ENCODE data around the gene ZNF830. TPM values are rescaled to one million over a fixed set of nuclear protein-coding genes. Genes with fewer than 3 reads are reported as not detected.
"Not testable (repeated sequence)": the region's sequence is repeated elsewhere in the genome, so short reads cannot be mapped to it uniquely, and the experiment has no call there.

ZNF830 gene
- total RNA-seq, 1 donor from 2014 or later, result 18.5 TPM

DNA sequence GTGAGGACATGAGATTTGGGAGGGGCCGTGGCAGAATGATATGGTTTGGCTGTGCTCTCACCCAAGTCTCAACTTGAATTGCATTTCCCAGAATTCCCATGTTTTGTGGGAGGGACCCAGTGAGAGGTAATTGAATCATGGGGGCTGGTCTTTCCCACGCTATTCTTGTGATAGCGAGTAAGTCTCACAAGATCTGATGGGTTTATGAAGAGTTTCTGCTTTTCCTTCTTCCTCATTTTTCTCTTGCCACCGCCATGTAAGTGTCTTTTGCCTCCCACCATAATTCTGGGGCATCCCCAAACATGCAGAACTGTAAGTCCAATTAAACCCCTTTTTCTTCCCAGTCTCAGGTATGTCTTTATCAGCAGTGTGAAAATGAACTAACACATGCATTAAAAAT is 40.7 kb upstream of the ZNF830 start:
- DNase-seq (ENCODE audit: low spot score), result no peak
- no peaks in the 10 kb centered on the region for H3K36me3 Mint-ChIP-seq (ENCODE audit: low read depth, unreplicated experiment)
- TF ChIP-seq, protein P1, sequence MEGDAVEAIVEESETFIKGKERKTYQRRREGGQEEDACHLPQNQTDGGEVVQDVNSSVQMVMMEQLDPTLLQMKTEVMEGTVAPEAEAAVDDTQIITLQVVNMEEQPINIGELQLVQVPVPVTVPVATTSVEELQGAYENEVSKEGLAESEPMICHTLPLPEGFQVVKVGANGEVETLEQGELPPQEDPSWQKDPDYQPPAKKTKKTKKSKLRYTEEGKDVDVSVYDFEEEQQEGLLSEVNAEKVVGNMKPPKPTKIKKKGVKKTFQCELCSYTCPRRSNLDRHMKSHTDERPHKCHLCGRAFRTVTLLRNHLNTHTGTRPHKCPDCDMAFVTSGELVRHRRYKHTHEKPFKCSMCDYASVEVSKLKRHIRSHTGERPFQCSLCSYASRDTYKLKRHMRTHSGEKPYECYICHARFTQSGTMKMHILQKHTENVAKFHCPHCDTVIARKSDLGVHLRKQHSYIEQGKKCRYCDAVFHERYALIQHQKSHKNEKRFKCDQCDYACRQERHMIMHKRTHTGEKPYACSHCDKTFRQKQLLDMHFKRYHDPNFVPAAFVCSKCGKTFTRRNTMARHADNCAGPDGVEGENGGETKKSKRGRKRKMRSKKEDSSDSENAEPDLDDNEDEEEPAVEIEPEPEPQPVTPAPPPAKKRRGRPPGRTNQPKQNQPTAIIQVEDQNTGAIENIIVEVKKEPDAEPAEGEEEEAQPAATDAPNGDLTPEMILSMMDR (IDR thresholded peaks at IDR 0.05; ENCODE audit: unreplicated experiment), result no peak
- no peaks in the 10 kb centered on the region for H3K9me3 Mint-ChIP-seq (ENCODE audit: unreplicated experiment)
- H3K4me1 Mint-ChIP-seq (ENCODE audit: unreplicated experiment), result no peaks in the 10 kb centered on the region
- H3K27me3 Mint-ChIP-seq (ENCODE audit: unreplicated experiment), result no peaks in the 10 kb centered on the region
- no peak overlapping the region for H3K4me3 Mint-ChIP-seq (ENCODE audit: unreplicated experiment)
- H3K27ac Mint-ChIP-seq (ENCODE audit: unreplicated experiment), result no peak overlapping the region

DNA sequence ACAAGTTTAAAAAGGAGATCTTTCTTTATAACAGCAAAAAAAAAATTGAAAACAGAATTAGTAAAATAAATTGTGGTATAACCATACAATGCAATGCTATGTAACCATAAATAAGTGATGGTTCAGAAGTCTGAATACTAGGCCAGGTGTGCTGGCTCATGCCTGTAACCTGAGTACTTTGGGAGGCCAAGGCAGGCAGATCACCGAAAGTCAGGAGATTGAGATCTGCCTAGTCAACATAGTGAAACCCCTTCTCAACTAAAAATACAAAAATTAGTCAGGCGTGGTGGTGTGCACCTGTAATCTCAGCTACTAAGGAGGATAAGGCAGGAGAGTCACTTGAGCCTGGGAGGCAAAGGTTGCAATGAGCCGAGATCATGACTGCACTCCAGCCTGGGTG is 34.7 kb upstream of the ZNF830 start:
- Mint-ChIP-seq H3K9me3 (ENCODE audit: unreplicated experiment) (no peaks in the 10 kb centered on the region), H3K36me3 (ENCODE audit: low read depth, unreplicated experiment) (no peaks in the 10 kb centered on the region), H3K27ac (ENCODE audit: unreplicated experiment) (no peak overlapping the region), H3K27me3 (ENCODE audit: unreplicated experiment) (no peaks in the 10 kb centered on the region), H3K4me3 (ENCODE audit: unreplicated experiment) (no peak overlapping the region), H3K4me1 (ENCODE audit: unreplicated experiment) (peaks cover 6% of the 10 kb centered on the region)
- no peak for DNase-seq (ENCODE audit: low spot score)
- TF ChIP-seq, protein P1 (IDR thresholded peaks at IDR 0.05; ENCODE audit: unreplicated experiment), result no peak

DNA sequence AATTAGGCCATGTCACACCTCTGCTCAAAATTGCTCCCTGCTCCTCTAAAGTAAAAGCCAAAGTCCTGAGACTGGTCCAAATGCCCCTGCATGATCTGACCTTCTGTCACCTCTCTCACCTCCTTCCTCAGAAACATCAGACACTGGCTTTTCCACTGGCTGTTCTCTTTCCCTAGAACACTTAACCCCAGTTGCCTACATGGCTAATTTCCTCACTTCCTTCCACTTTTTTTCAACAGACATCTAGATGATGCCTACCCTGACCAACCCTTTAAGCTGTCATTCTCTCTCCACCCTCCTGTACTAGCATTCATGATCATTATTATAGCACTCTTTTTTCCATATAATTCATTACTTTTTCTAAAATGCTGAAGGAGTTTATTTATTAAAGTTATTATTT is 31.1 kb upstream of the ZNF830 start:
- Mint-ChIP-seq H3K4me1 (ENCODE audit: unreplicated experiment) (peaks cover 6% of the 10 kb centered on the region), H3K9me3 (ENCODE audit: unreplicated experiment) (no peaks in the 10 kb centered on the region), H3K4me3 (ENCODE audit: unreplicated experiment) (no peak overlapping the region), H3K36me3 (ENCODE audit: low read depth, unreplicated experiment) (no peaks in the 10 kb centered on the region), H3K27ac (ENCODE audit: unreplicated experiment) (no peak overlapping the region), H3K27me3 (ENCODE audit: unreplicated experiment) (no peaks in the 10 kb centered on the region)
- TF ChIP-seq, protein P1 (IDR thresholded peaks at IDR 0.05; ENCODE audit: unreplicated experiment), result no peak
- no peak for DNase-seq (ENCODE audit: low spot score)

DNA sequence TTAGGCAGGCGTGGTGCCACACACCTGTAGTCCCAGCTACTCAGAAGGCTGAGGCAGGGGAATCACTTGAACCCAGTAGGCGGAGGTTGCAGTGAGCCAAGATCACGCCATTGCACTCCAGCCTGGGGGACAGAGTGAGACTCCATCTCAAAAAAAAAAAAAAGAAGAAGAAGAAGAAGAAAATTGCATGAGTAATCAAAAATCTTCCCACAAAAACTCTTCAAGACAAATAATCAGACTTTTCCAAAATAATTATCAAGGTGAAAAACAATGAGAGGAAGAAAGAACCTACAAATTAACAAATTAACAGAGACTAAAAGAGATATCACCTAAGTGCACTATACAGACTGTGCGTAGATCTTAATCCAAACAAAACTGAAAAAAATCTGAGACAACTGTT is 10.6 kb upstream of the ZNF830 start:
- not testable (repeated sequence) for H3K9me3 Mint-ChIP-seq (ENCODE audit: unreplicated experiment); DNase-seq (ENCODE audit: low spot score); H3K4me3 Mint-ChIP-seq (ENCODE audit: unreplicated experiment); H3K36me3 Mint-ChIP-seq (ENCODE audit: low read depth, unreplicated experiment); H3K27ac Mint-ChIP-seq (ENCODE audit: unreplicated experiment); H3K4me1 Mint-ChIP-seq (ENCODE audit: unreplicated experiment); H3K27me3 Mint-ChIP-seq (ENCODE audit: unreplicated experiment)

DNA sequence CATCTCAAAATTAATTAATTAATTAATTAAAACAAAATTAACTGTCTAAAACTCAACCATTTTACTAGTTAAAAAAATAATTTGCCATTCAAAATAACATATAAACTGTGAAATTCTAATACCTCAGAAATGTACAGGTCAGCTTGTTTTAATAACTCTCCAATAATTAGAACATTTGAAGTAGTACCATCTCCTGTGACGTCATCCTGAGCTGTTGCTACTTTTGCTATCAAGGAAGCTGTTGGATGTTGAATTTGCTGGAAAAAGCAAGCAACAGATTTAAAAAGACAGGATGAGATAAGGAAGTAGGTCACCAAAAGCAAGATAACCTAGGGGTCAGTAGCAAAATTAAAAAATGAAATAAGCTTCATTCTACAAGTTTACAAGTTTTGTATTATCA is 2.9 kb upstream of the ZNF830 start:
- Mint-ChIP-seq H3K9me3 (ENCODE audit: unreplicated experiment) (no peaks in the 10 kb centered on the region), H3K36me3 (ENCODE audit: low read depth, unreplicated experiment) (no peaks in the 10 kb centered on the region), H3K27me3 (ENCODE audit: unreplicated experiment) (peaks cover 3% of the 10 kb centered on the region), H3K27ac (ENCODE audit: unreplicated experiment) (no peak overlapping the region), H3K4me3 (ENCODE audit: unreplicated experiment) (no peak overlapping the region), H3K4me1 (ENCODE audit: unreplicated experiment) (peaks cover 12% of the 10 kb centered on the region)
- TF ChIP-seq, protein P1 (IDR thresholded peaks at IDR 0.05; ENCODE audit: unreplicated experiment), result no peak
- DNase-seq (ENCODE audit: low spot score), result no peak

DNA sequence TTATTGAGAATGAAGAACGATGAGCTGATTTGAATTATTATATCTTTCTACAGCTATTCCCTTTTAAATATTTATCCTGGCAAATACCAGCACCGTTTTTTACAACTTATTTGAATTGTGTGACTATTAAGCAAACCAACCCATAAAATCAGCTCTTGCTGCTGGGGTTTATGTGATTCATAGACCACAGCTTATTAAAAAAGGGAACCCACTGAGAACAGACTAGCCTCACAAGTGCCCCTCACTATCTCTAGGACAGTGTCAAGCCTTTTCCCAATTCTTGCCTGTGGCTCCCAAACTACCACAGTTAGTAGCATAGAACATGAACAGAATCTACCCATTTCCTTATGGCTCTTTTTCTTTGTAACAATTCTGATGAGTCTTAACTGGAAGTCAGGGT is 12.8 kb downstream of the ZNF830 start:
- no peaks in the 10 kb centered on the region for H3K9me3 Mint-ChIP-seq (ENCODE audit: unreplicated experiment)
- H3K27ac Mint-ChIP-seq (ENCODE audit: unreplicated experiment), result no peak overlapping the region
- TF ChIP-seq, protein P1 (IDR thresholded peaks at IDR 0.05; ENCODE audit: unreplicated experiment), result no peak
- H3K4me3 Mint-ChIP-seq (ENCODE audit: unreplicated experiment), result no peak overlapping the region
- DNase-seq (ENCODE audit: low spot score), result no peak
- H3K4me1 Mint-ChIP-seq (ENCODE audit: unreplicated experiment), result peaks cover 9% of the 10 kb centered on the region
- peaks cover 3% of the 10 kb centered on the region for H3K36me3 Mint-ChIP-seq (ENCODE audit: low read depth, unreplicated experiment)
- no peaks in the 10 kb centered on the region for H3K27me3 Mint-ChIP-seq (ENCODE audit: unreplicated experiment)
